Measurements from ENCODE around the gene ITGAL. TPM values are rescaled to one million over a fixed set of nuclear protein-coding genes. Genes with fewer than 3 reads are reported as not detected.

Gene ITGAL
- total and polyA plus RNA-seq, 2 of the 13 experiments (the other 11 are each of a cell fraction or from before 2014, with no cell fraction given): 0.86 to 1.2 TPM

- TF ChIP-seq LCORL (IDR thresholded peaks at IDR 0.05) (no peak), LCORL (CRISPR knock-in tag; IDR thresholded peaks at IDR 0.05) (peak; percentile 82), ZNF513 (CRISPR knock-in tag; conservative IDR thresholded peaks at IDR 0.05) (no peak), FOXM1 (CRISPR knock-in tag; IDR thresholded peaks at IDR 0.05) (no peak), ZNF577 (CRISPR knock-in tag; IDR thresholded peaks at IDR 0.05; ENCODE audit: borderline replicate concordance, low read depth) (no peak), NFKB2 (CRISPR knock-in tag; IDR thresholded peaks at IDR 0.05; ENCODE audit: borderline replicate concordance) (peak; percentile 87; the same call in 1 of the 2 replicates), ZNF235 (CRISPR knock-in tag; IDR thresholded peaks at IDR 0.05; ENCODE audit: borderline replicate concordance) (peak; percentile 84; the same call in 1 of the 2 replicates), ZHX1 (CRISPR knock-in tag; IDR thresholded peaks at IDR 0.05; ENCODE audit: low read depth) (peak; percentile 98), HNF1B (CRISPR knock-in tag; IDR thresholded peaks at IDR 0.05) (peak; percentile 93), SYNCRIP (IDR thresholded peaks at IDR 0.05; ENCODE audit: insufficient read depth, low read depth, low read length) (no peak), MYNN (CRISPR knock-in tag; IDR thresholded peaks at IDR 0.05; ENCODE audit: low read depth) (no peak), ZKSCAN8 (CRISPR knock-in tag; IDR thresholded peaks at IDR 0.05; ENCODE audit: borderline replicate concordance) (peak; percentile 16; the same call in 1 of the 2 replicates), SOX5 (CRISPR knock-in tag; IDR thresholded peaks at IDR 0.05; ENCODE audit: borderline replicate concordance) (peak; percentile 48; the same call in 1 of the 2 replicates), KDM5A (IDR thresholded peaks at IDR 0.05; ENCODE audit: borderline replicate concordance, low read length) (peak; percentile 48; the same call in 1 of the 2 replicates)
- TF ChIP-seq, protein P1, sequence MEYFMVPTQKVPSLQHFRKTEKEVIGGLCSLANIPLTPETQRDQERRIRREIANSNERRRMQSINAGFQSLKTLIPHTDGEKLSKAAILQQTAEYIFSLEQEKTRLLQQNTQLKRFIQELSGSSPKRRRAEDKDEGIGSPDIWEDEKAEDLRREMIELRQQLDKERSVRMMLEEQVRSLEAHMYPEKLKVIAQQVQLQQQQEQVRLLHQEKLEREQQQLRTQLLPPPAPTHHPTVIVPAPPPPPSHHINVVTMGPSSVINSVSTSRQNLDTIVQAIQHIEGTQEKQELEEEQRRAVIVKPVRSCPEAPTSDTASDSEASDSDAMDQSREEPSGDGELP (IDR thresholded peaks at IDR 0.05; ENCODE audit: borderline replicate concordance, low read depth): peak; percentile 19; the same call in 1 of the 2 replicates
- TF ChIP-seq, protein P2, sequence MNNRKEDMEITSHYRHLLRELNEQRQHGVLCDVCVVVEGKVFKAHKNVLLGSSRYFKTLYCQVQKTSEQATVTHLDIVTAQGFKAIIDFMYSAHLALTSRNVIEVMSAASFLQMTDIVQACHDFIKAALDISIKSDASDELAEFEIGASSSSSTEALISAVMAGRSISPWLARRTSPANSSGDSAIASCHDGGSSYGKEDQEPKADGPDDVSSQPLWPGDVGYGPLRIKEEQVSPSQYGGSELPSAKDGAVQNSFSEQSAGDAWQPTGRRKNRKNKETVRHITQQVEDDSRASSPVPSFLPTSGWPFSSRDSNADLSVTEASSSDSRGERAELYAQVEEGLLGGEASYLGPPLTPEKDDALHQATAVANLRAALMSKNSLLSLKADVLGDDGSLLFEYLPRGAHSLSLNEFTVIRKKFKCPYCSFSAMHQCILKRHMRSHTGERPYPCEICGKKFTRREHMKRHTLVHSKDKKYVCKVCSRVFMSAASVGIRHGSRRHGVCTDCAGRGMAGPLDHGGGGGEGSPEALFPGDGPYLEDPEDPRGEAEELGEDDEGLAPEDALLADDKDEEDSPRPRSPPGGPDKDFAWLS (CRISPR knock-in tag; IDR thresholded peaks at IDR 0.05; ENCODE audit: borderline replicate concordance): peak; percentile 78; the same call in 1 of the 2 replicates
- TF ChIP-seq, protein P3, sequence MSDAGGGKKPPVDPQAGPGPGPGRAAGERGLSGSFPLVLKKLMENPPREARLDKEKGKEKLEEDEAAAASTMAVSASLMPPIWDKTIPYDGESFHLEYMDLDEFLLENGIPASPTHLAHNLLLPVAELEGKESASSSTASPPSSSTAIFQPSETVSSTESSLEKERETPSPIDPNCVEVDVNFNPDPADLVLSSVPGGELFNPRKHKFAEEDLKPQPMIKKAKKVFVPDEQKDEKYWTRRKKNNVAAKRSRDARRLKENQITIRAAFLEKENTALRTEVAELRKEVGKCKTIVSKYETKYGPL (CRISPR knock-in tag; IDR thresholded peaks at IDR 0.05): no peak
Measured at GRCh38 chr16:30557957-30558788, 85.6 kb downstream of the ITGAL start, which contains the start of gene ZNF764 (continued).
